ENCODE data around the gene SMG6. TPM values are rescaled to one million over a fixed set of nuclear protein-coding genes. Genes with fewer than 3 reads are reported as not detected.

SMG6 gene
- total RNA-seq, 1 donor from 2014 or later: 34.7 TPM

DNA sequence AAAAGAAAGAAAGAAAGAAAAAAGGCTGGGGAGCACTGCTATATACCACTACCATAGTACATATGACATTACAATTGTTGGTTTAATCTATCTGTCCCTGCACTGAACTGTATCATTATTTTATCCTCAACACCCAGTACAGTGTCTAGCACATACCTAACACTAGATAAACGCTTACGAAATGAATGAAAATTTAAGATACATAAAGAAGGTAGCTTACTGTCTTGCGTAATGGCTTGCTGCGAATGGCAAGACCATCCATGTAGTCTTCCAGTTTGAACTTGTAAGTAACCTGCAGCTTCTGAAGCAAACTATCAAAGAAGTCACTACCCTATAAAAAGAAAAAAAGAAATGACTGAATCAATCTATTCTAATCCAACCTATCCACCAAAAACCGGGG is 6.6 kb downstream of the SMG6 start:
- no peak for DNase-seq (ENCODE audit: low read depth)

DNA sequence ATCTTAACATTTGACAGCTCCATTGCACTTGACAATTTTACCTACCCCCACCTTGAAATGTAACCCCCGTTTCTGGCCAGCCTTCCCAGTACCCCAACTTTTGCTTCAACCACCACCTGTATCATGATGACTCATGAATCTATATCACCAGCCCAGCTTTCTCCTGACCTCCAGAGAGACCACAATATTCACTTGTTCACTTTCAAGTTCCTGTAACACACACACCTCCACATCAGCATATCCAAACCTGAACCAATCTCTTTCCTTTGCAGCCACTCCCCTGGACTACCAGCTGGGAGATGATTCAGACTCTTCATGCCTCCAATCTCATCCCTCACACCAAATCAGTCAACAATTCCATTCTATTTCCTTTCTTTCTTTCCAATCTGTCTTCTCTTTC is 8.0 kb downstream of the SMG6 start:
- TF ChIP-seq, protein P1, sequence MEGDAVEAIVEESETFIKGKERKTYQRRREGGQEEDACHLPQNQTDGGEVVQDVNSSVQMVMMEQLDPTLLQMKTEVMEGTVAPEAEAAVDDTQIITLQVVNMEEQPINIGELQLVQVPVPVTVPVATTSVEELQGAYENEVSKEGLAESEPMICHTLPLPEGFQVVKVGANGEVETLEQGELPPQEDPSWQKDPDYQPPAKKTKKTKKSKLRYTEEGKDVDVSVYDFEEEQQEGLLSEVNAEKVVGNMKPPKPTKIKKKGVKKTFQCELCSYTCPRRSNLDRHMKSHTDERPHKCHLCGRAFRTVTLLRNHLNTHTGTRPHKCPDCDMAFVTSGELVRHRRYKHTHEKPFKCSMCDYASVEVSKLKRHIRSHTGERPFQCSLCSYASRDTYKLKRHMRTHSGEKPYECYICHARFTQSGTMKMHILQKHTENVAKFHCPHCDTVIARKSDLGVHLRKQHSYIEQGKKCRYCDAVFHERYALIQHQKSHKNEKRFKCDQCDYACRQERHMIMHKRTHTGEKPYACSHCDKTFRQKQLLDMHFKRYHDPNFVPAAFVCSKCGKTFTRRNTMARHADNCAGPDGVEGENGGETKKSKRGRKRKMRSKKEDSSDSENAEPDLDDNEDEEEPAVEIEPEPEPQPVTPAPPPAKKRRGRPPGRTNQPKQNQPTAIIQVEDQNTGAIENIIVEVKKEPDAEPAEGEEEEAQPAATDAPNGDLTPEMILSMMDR (IDR thresholded peaks at IDR 0.05; ENCODE audit: insufficient read depth, low read length, poor library complexity, severe bottlenecking): no peak
- Histone ChIP-seq H3K4me3 (ENCODE audit: low read depth, low read length) (no peak overlapping the region), H3K27me3 (ENCODE audit: control insufficient read depth, insufficient read depth, low read length) (no peaks in the 10 kb centered on the region), H3K36me3 (ENCODE audit: control insufficient read depth, insufficient read depth, low read length) (no peaks in the 10 kb centered on the region)
- DNase-seq (ENCODE audit: low read depth): no peak

More for the DNA sequence above, 6.6 kb downstream of the SMG6 start:
- Histone ChIP-seq H3K4me3 (ENCODE audit: low read depth, low read length) (no peak overlapping the region), H3K36me3 (ENCODE audit: control insufficient read depth, insufficient read depth, low read length) (no peaks in the 10 kb centered on the region), H3K27me3 (ENCODE audit: control insufficient read depth, insufficient read depth, low read length) (no peaks in the 10 kb centered on the region)
- TF ChIP-seq, protein P1 (IDR thresholded peaks at IDR 0.05; ENCODE audit: insufficient read depth, low read length, poor library complexity, severe bottlenecking): no peak

DNA sequence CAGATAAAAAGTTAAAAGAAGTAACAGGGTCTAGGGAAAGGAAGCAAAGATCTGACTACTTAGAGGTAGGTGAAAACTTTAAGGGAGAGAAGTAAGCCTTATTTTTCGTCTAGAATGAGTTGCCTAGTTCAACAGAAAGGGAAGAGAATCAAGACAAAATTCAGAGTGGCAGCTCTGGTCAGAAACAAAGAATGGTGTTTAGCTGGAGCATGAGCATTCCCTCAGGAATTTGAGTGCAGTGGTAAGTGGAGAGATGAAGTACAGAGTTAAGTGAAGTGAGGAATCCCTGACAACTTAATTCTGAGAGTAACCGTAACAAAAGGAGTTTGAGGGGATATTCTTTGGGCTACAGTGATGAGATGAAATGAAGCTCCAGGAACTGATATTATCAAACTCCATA is 11.5 kb downstream of the SMG6 start:
- Histone ChIP-seq H3K27me3 (ENCODE audit: control insufficient read depth, insufficient read depth, low read length) (no peaks in the 10 kb centered on the region), H3K4me3 (ENCODE audit: low read depth, low read length) (no peak overlapping the region), H3K36me3 (ENCODE audit: control insufficient read depth, insufficient read depth, low read length) (no peaks in the 10 kb centered on the region)
- TF ChIP-seq, protein P1 (IDR thresholded peaks at IDR 0.05; ENCODE audit: insufficient read depth, low read length, poor library complexity, severe bottlenecking): no peak
- DNase-seq (ENCODE audit: low read depth): no peak

DNA sequence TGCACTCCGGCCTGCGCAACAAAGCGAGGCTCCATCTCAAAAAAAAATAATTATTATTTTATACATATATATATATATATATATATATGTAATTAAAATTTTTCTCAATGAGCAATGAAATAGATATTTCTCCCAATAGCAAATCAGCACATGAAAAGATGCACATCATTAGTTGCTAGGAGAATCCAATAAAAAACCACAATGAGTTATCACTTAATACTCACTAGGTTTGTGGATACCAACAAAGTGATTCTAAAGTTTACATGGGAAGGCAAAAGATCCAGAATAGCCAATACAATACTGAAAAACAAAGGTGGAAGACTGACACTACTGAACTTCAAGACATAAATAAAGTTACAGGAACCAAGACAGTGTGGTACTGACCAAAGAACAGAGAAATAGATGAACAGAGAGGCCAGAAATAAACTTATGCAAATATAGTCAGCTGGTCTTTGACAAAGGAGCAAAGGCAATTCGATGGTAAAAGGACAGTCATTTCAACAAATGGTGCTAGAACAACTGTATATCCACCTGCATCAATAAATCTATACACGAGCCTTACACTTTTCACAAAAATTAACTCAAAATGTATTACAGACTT is 13.6 kb downstream of the SMG6 start:
- Histone ChIP-seq H3K36me3 (ENCODE audit: control insufficient read depth, insufficient read depth, low read length) (no peaks in the 10 kb centered on the region), H3K27me3 (ENCODE audit: control insufficient read depth, insufficient read depth, low read length) (no peaks in the 10 kb centered on the region), H3K4me3 (ENCODE audit: low read depth, low read length) (no peak overlapping the region)
- TF ChIP-seq, protein P1 (IDR thresholded peaks at IDR 0.05; ENCODE audit: insufficient read depth, low read length, poor library complexity, severe bottlenecking): no peak
- DNase-seq (ENCODE audit: low read depth): no peak

DNA sequence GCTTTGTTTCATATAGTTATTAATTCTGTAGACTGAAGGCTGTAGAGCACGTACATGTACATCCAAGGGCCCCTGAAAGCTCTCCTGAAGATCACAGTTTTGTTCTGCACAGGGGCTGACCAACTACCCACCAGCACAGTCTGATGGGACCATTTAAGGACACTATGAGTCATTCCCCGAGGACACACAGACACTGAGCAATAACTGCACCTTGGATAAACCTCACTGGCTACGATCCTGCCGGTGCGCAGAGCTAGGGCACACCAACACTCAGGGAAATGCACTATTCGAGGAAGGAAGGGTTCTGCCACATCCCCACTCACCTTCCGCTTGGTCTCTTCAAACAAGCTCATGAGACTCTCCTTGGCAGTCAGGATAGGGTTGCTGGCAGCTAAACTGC is 20.3 kb downstream of the SMG6 start:
- H3K36me3 ChIP-seq (ENCODE audit: control insufficient read depth, insufficient read depth, low read length): peaks cover 5% of the 10 kb centered on the region
- TF ChIP-seq, protein P1 (IDR thresholded peaks at IDR 0.05; ENCODE audit: insufficient read depth, low read length, poor library complexity, severe bottlenecking): no peak

DNA sequence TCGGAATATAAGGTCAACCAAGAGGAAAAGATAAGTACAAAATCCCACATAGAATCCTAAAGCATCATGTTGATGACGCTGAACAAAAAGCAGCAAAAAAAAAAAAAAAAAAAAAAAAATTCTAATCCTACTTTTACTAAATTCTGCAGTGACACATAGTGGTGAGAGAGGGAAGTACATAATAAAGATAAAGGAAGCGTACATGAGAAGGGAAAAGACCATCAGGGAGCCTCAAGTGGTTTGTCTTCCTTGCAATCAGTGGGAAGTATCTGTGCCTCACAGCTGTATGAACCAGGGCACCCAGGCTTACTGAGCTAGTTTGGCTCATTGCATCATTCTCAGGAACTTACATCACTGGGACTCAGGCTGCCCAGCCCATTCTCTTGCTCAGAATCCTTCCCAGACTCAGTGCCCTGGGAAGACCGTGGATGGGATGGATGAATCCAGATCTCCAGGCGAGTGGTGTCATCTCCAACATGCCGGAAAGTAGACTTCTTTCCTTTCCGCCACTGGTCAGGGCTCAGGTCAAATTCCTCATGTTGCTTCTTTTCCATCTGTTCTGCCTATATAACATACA is 21.2 kb downstream of the SMG6 start:
- H3K36me3 ChIP-seq (ENCODE audit: control insufficient read depth, insufficient read depth, low read length): peaks cover 5% of the 10 kb centered on the region
- no peaks in the 10 kb centered on the region for H3K27me3 ChIP-seq (ENCODE audit: control insufficient read depth, insufficient read depth, low read length)
- TF ChIP-seq, protein P1 (IDR thresholded peaks at IDR 0.05; ENCODE audit: insufficient read depth, low read length, poor library complexity, severe bottlenecking): peak; percentile 49
- DNase-seq (ENCODE audit: low read depth): no peak
- H3K4me3 ChIP-seq (ENCODE audit: low read depth, low read length): no peak overlapping the region

More for the DNA sequence above, 20.3 kb downstream of the SMG6 start:
- Histone ChIP-seq H3K27me3 (ENCODE audit: control insufficient read depth, insufficient read depth, low read length) (no peaks in the 10 kb centered on the region), H3K4me3 (ENCODE audit: low read depth, low read length) (no peak overlapping the region)
- no peak for DNase-seq (ENCODE audit: low read depth)

Measured in kidney epithelial cell (primary cell).